Stomach (tissue), 9 donors: ENCODE data around the gene PNPLA3. TPM values are rescaled to one million over a fixed set of nuclear protein-coding genes. Genes with fewer than 3 reads are reported as not detected.

Experiments
- DNase-seq, 2 donors: peaks; one replicate each; pipeline versions ENCODE4 v3.0.0 to v3.0.0-alpha.2; 2013 to 2019
- H3K27ac ChIP-seq, 5 donors: fragments of 200-600 bp in 4 of 5; sonication (generic) in 4 of 5; one replicate each; pipeline ENCODE4 v1.5.1; 2013 to 2019; ENCODE audit warnings: mild to moderate bottlenecking in 1 of 5, moderate library complexity in 1 of 5
- H3K27me3 ChIP-seq, 3 donors: fragments of 200-600 bp; sonication (generic); one replicate each; pipeline ENCODE4 v1.5.1; 2017 to 2019; ENCODE audit warnings: mixed run types in 1 of 3
- H3K36me3 ChIP-seq, 4 donors: fragments of 200-600 bp; sonication (generic); 1 replicate in 3 of 4; 2 replicates in 1 of 4; pipeline ENCODE4 v1.5.1; 2016 to 2019
- H3K4me1 ChIP-seq, 4 donors: fragments of 200-600 bp; sonication (generic); one replicate each; pipeline ENCODE4 v1.5.1; 2016 to 2019
- H3K4me3 ChIP-seq, 4 donors: fragments of 200-600 bp; sonication (generic) in 3 of 4; one replicate each; pipeline ENCODE4 v1.5.1; 2016 to 2019; ENCODE audit warnings: mild to moderate bottlenecking in 1 of 4
- H3K9me3 ChIP-seq, 4 donors: fragments of 200-600 bp; sonication (generic); one replicate each; pipeline ENCODE4 v1.5.1; 2016 to 2019
- EP300 ChIP-seq: sonication (generic); formaldehyde crosslinking; IDR thresholded peaks from one replicate; pipeline ENCODE4 v1.6.1; 2017; ENCODE audit warnings: antibody characterized with exemption
- POLR2A ChIP-seq, 4 donors: fragments of 450-650 bp; IDR thresholded peaks; one replicate each; pipeline ENCODE4 v1.6.1; 2016; ENCODE audit warnings: antibody characterized with exemption in 4 of 4, control low read depth in 2 of 4, mild to moderate bottlenecking in 1 of 4, moderate library complexity in 1 of 4
- POLR2AphosphoS5 ChIP-seq, 3 donors: sonication (generic); formaldehyde crosslinking; IDR thresholded peaks; one replicate each; pipeline ENCODE4 v1.6.1; 2016; ENCODE audit warnings: antibody characterized with exemption in 3 of 3
- WGBS, 5 donors: extraction: QIAGEN DNeasy Blood & Tissue Kit in 3 of 5; methylation state at CpG; one replicate each; pipeline versions ENCODE4 v1.1.5 to v1.1.7; 2013 to 2018; 5-methylcytosine and 5-hydroxymethylcytosine counted together
- intact Hi-C: fragments of 100-400 bp; cut with DNase I; formaldehyde crosslinking; loops from one replicate; pipeline ENCODE4 v1.15.1; 2023; ENCODE audit warnings: low total_unique reads
- polyA plus RNA-seq, 3 donors: library from polyadenylated mRNA; stranded (reverse); fragments of 200-250 nt; gene quantifications; one replicate each; pipeline ENCODE4 v1.2.3, GENCODE V29; 2013
- total RNA-seq, 5 donors: library from RNA; depleted of rRNA; stranded (reverse); fragments of >200 nt; gene quantifications; one replicate each; pipeline versions ENCODE4 v1.1.0 to v1.2.3, GENCODE V29; 2014 to 2016
- TF ChIP-seq, protein P1 (sequence below), 7 experiments: fragments of 450-650 bp in 4 of 7; fragments of 200-600 bp in 3 of 7; sonication (generic) in 3 of 7; IDR thresholded peaks; one replicate each; pipeline ENCODE4 v1.5.1; 2016 to 2019; ENCODE audit warnings: antibody characterized with exemption in 7 of 7, control low read depth in 2 of 7, mild to moderate bottlenecking in 1 of 7
- donor health status: healthy with polysubstance abuse.
- donor health status: Bipolar disorder and iron deficiency.
- donor health status: healthy.

The PNPLA3 gene
- total and polyA plus RNA-seq, 8 donors, result 0.12 to 0.73 (median 0.47) TPM; not detected in 4

DNA sequence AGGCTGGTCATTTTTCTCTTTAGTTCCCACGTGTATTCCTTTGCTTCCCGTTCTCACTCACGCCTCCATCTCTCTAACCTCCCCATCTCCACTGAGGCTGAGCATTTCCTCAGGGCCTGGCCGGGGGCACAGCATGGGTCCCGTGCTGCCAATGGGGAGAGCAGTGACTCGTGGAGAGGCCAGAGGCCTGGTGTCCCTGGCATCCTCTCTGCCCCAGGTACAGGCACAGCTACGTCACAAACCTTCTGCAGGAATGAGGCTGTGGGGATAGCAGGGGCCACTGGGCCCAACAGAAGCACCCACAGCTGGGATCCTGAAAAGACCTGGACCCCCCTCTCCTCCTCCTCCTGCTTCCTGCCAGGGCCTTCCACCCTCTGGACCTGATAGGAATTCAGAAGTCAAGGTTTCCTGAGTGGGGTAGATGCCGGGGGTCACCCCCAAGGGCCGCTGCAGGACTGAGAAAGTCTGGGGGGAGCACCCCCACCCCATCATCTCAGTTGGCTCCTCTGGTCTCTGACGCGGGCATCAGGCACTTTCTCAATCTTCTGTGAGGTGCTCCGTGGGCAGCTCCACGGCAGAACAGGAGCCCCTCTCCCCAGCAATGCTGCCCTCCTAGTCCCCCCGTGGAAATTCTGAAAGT lies 43.6 kb upstream of the PNPLA3 start:
- no peak overlapping the region for H3K4me3 ChIP-seq
- H3K27me3 ChIP-seq, result peaks cover 0 to 89% (median 0%) of the 10 kb centered on the region in 3 donors
- no peaks in the 10 kb centered on the region for H3K36me3 ChIP-seq
- no peak for DNase-seq
- H3K27ac ChIP-seq, result no peak overlapping the region
- H3K9me3 ChIP-seq, result no peaks in the 10 kb centered on the region
- H3K4me1 ChIP-seq, result no peaks in the 10 kb centered on the region
- TF ChIP-seq POLR2AphosphoS5 (IDR thresholded peaks at IDR 0.05), result no peak
- TF ChIP-seq EP300, result no peak
- no peak for TF ChIP-seq POLR2A (IDR thresholded peaks at IDR 0.05)
- intact Hi-C loops, result no loop called here
- 73 to 82% (median 81%) methylated on average over 10 to 14 of the region's 14 CpGs for WGBS, 5 donors

DNA sequence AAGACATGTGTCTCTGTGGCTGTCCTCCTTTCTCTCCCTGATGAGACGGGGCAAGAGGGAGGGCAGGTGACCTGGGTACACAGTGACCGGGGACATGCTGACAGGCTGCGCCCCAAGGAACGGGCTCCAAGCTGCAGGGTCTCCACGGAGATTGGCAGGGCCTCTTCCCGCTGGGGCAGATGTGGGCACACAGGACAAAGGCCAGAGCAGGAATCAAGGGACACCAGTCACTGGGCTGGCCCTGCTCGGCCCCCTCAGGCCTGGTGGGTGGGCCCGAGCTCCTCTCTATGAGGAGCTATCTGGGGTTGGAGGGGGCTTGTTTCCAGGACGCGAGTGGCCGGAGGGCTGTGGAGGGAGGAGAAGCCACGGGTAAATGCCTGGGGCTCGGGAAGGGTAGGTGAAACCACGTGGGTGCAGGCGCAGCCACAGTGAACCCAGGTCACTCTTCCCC lies 43.0 kb upstream of the PNPLA3 start:
- Histone ChIP-seq H3K4me1 (no peaks in the 10 kb centered on the region), H3K36me3 (no peaks in the 10 kb centered on the region), H3K9me3 (no peaks in the 10 kb centered on the region), H3K27ac (no peak overlapping the region), H3K4me3 (no peak overlapping the region), H3K27me3 (peaks cover 0 to 89% (median 0%) of the 10 kb centered on the region in 3 donors)
- intact Hi-C loops, result no loop called here
- no peak for DNase-seq
- 80 to 85% (median 83%) methylated on average over 15 of the region's 15 CpGs for WGBS, 5 donors
- TF ChIP-seq, protein P1, sequence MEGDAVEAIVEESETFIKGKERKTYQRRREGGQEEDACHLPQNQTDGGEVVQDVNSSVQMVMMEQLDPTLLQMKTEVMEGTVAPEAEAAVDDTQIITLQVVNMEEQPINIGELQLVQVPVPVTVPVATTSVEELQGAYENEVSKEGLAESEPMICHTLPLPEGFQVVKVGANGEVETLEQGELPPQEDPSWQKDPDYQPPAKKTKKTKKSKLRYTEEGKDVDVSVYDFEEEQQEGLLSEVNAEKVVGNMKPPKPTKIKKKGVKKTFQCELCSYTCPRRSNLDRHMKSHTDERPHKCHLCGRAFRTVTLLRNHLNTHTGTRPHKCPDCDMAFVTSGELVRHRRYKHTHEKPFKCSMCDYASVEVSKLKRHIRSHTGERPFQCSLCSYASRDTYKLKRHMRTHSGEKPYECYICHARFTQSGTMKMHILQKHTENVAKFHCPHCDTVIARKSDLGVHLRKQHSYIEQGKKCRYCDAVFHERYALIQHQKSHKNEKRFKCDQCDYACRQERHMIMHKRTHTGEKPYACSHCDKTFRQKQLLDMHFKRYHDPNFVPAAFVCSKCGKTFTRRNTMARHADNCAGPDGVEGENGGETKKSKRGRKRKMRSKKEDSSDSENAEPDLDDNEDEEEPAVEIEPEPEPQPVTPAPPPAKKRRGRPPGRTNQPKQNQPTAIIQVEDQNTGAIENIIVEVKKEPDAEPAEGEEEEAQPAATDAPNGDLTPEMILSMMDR (IDR thresholded peaks at IDR 0.05), result no peak
- no peak for TF ChIP-seq EP300

DNA sequence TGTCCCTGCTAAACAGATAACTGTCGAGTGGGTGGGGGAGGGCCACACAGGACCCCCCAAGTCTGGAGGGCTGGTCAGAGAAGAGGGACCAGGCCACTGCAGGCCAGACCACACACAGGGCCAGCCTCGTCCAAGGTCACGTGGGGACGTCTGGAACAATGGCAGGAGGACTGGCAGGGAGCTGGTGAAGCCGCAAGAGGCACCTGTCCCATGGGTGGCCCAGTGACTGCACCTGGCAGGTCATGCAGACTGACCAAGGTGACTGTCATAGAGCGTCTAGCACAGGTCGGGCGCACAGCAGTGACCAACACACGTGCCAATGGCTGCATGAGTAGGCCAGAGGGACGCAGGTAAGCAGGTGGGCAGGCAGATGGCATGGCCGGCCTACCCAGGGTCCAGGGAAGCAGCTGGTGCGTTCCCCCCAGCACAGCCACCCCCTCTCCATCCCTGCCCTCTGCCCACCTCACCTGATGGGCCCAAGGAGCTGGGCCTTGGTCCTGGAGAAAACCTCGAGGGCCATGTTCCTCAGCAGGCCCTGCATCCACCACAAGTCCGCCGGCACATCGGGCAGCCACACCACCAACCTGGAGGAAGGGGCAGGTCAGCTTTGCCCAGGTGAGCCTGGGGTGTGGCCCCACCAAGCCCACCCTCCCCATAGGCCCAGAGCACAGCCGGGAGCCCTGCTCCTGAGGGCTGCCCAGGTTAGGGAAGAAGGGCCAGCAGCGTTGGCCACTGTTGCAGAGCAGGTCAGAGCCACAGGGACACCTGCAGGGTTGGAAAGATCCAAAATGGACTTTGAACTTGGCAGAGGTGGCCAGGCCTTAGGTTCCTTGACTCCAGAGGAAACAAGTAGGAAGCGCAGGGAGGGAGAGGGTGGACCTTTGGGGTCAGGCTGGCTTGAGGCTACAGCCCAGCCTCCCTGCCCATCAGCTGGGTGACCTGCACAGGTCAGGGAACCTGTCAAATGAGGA lies 42.2 kb upstream of the PNPLA3 start:
- TF ChIP-seq, protein P1 (IDR thresholded peaks at IDR 0.05), result no peak
- TF ChIP-seq EP300 (no peak), POLR2A (IDR thresholded peaks at IDR 0.05) (no peak), POLR2AphosphoS5 (IDR thresholded peaks at IDR 0.05) (no peak)
- 75 to 82% (median 79%) methylated on average over 11 to 19 of the region's 19 CpGs for WGBS, 5 donors
- Histone ChIP-seq H3K9me3 (no peaks in the 10 kb centered on the region), H3K27me3 (peaks cover 0 to 88% (median 7%) of the 10 kb centered on the region in 3 donors), H3K27ac (no peak overlapping the region), H3K4me1 (no peaks in the 10 kb centered on the region), H3K36me3 (no peaks in the 10 kb centered on the region), H3K4me3 (no peak overlapping the region)
- no peak for DNase-seq
- intact Hi-C loops, result no loop called here

DNA sequence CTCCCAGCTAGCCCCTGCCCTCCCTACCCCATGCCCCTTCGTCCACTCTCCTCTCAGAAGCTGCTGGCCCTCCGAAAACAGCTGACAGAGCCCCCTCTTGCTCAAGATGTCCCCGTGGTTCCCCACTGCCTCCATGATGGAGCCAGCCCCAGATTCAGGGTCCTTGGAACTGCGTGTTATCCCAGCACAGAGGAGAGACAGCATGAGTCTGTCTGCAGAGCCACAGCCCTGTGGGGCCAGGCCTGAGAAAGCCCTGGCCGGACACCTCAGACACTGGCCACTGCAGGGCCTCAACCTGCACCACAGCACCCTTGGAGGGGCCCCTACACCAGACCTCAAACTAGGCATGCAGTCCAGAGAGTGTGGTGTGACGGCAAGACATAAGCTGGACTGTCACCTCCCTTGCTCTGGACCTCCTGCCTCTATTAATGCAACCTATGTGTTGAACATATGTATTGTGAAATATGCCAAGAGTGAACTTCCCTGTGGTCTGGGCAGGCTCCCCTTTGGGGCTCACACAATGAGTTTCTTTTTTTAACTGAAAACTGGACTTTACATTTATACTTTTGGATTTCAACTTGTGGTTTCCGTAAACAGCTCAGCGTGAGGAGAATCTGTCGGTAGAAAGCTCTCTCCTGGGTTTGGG lies 41.4 kb upstream of the PNPLA3 start:
- intact Hi-C loops, result no loop called here
- no peaks in the 10 kb centered on the region for H3K36me3 ChIP-seq
- no peaks in the 10 kb centered on the region for H3K4me1 ChIP-seq
- H3K27ac ChIP-seq, result no peak overlapping the region
- DNase-seq, result no peak
- TF ChIP-seq POLR2A (IDR thresholded peaks at IDR 0.05), result no peak
- TF ChIP-seq, protein P1 (IDR thresholded peaks at IDR 0.05), result no peak
- no peak for TF ChIP-seq POLR2AphosphoS5 (IDR thresholded peaks at IDR 0.05)
- TF ChIP-seq EP300, result no peak
- 80 to 88% (median 84%) methylated on average over 9 of the region's 9 CpGs for WGBS, 5 donors
- no peaks in the 10 kb centered on the region for H3K9me3 ChIP-seq
- peaks cover 0 to 88% (median 11%) of the 10 kb centered on the region in 3 donors for H3K27me3 ChIP-seq
- no peak overlapping the region for H3K4me3 ChIP-seq
